Uterus (tissue), 4 donors: ENCODE data around the gene TNS1. TPM values are rescaled to one million over a fixed set of nuclear protein-coding genes. Genes with fewer than 3 reads are reported as not detected.

Experiments used
- DNase-seq, 2 donors: peaks; one replicate each; pipeline ENCODE4 v3.0.0-alpha.2; 2019 to 2020
- H3K27ac ChIP-seq, 2 donors: fragments of 200-600 bp; sonication (generic); 1 replicate in 1 of 2; 2 replicates in 1 of 2; pipeline ENCODE4 v1.5.1; 2016 to 2018
- H3K27me3 ChIP-seq, 2 donors: fragments of 200-600 bp; sonication (generic); one replicate each; pipeline ENCODE4 v1.5.1; 2018 to 2019; ENCODE audit warnings: control low read depth in 1 of 2
- H3K36me3 ChIP-seq, 2 donors: fragments of 200-600 bp; sonication (generic); one replicate each; pipeline ENCODE4 v1.5.1; 2019; ENCODE audit warnings: control low read depth in 1 of 2
- H3K4me1 ChIP-seq, 2 donors: fragments of 200-600 bp; sonication (generic); one replicate each; pipeline ENCODE4 v1.5.1; 2018 to 2019; ENCODE audit warnings: control low read depth in 1 of 2
- H3K4me3 ChIP-seq, 2 donors: fragments of 200-600 bp; sonication (generic); 1 replicate in 1 of 2; 2 replicates in 1 of 2; pipeline ENCODE4 v1.5.1; 2018 to 2019; ENCODE audit warnings: mild to moderate bottlenecking in 1 of 2
- H3K9me3 ChIP-seq, 2 donors: fragments of 200-600 bp; sonication (generic); one replicate each; pipeline ENCODE4 v1.5.1; 2019; ENCODE audit warnings: control low read depth in 1 of 2
- CTCF ChIP-seq, 4 experiments: fragments of 200-600 bp in 2 of 4; fragments of 450-650 bp in 2 of 4; sonication (generic) in 2 of 4; IDR thresholded peaks; one replicate each; pipeline ENCODE4 v1.5.1; 2016 to 2019; ENCODE audit warnings: antibody characterized with exemption in 4 of 4, mild to moderate bottlenecking in 2 of 4, moderate library complexity in 1 of 4
- POLR2A ChIP-seq, 2 donors: fragments of 450-650 bp; IDR thresholded peaks; one replicate each; pipeline ENCODE4 v1.6.1; 2016; ENCODE audit warnings: antibody characterized with exemption in 2 of 2, mild to moderate bottlenecking in 1 of 2, moderate library complexity in 1 of 2
- intact Hi-C: fragments of 100-400 bp; cut with DNase I; formaldehyde crosslinking; loops from one replicate; pipeline ENCODE4 v1.15.1; 2023; ENCODE audit warnings: low total_unique reads
- total RNA-seq, 4 donors: library from RNA; depleted of rRNA in 3 of 4; stranded (reverse); fragments of >200 nt in 3 of 4; gene quantifications; one replicate each; pipeline versions ENCODE4 v1.1.0 to v1.2.4, GENCODE V29; 2014 to 2023
- donor health status: DM: yes; HTN: yes; CAD: no.

TNS1 gene
- total RNA-seq, 4 donors from 2014 or later: 144 to 1,338 (median 313) TPM

GRCh38 chr2:217775920-217776503 lies 226.8 kb downstream of the TNS1 start:
- Histone ChIP-seq H3K4me3 (no peak overlapping the region), H3K27ac (no peak overlapping the region)
- intact Hi-C loops: no loop called here

GRCh38 chr2:217774232-217774631 lies 228.6 kb downstream of the TNS1 start:
- intact Hi-C loops: no loop called here
- Histone ChIP-seq H3K4me1 (no peaks in the 10 kb centered on the region), H3K36me3 (no peaks in the 10 kb centered on the region), H3K4me3 (no peak overlapping the region), H3K27ac (no peak overlapping the region), H3K9me3 (no peaks in the 10 kb centered on the region), H3K27me3 (no peaks in the 10 kb centered on the region)
- DNase-seq: no peak
- no peak for TF ChIP-seq CTCF (IDR thresholded peaks at IDR 0.05)
- no peak for TF ChIP-seq POLR2A (IDR thresholded peaks at IDR 0.05)

More at GRCh38 chr2:217775920-217776503, 226.8 kb downstream of the TNS1 start:
- peak in 1 of 4 experiments; percentile 7 for TF ChIP-seq CTCF (IDR thresholded peaks at IDR 0.05)
- no peak for TF ChIP-seq POLR2A (IDR thresholded peaks at IDR 0.05)
- H3K9me3 ChIP-seq: no peaks in the 10 kb centered on the region
- H3K36me3 ChIP-seq: no peaks in the 10 kb centered on the region
- no peak for DNase-seq
- H3K27me3 ChIP-seq: no peaks in the 10 kb centered on the region
- H3K4me1 ChIP-seq: no peaks in the 10 kb centered on the region

- no peaks in the 10 kb centered on the region for H3K36me3 ChIP-seq
- intact Hi-C loops: no loop called here
- TF ChIP-seq CTCF (IDR thresholded peaks at IDR 0.05) (no peak), POLR2A (IDR thresholded peaks at IDR 0.05) (no peak)
- no peaks in the 10 kb centered on the region for H3K27me3 ChIP-seq
- H3K27ac ChIP-seq: no peak overlapping the region
- no peak for DNase-seq
- H3K9me3 ChIP-seq: no peaks in the 10 kb centered on the region
- no peaks in the 10 kb centered on the region for H3K4me1 ChIP-seq
- no peak overlapping the region for H3K4me3 ChIP-seq
Measured at GRCh38 chr2:217773539-217773938, 229.3 kb downstream of the TNS1 start.

- Histone ChIP-seq H3K27me3 (no peaks in the 10 kb centered on the region), H3K36me3 (no peaks in the 10 kb centered on the region), H3K4me3 (no peak overlapping the region), H3K4me1 (no peaks in the 10 kb centered on the region), H3K9me3 (peaks cover 0 to 8% of the 10 kb centered on the region in 2 donors), H3K27ac (no peak overlapping the region)
- intact Hi-C loops: no loop called here
- no peak for TF ChIP-seq CTCF (IDR thresholded peaks at IDR 0.05)
- TF ChIP-seq POLR2A (IDR thresholded peaks at IDR 0.05): no peak
- DNase-seq: no peak
Measured at GRCh38 chr2:217766356-217766755, 236.4 kb downstream of the TNS1 start.

GRCh38 chr2:217761645-217762277 lies 241.0 kb downstream of the TNS1 start:
- no peak for DNase-seq

More at GRCh38 chr2:217761645-217762277, 241.0 kb downstream of the TNS1 start:
- Histone ChIP-seq H3K36me3 (no peaks in the 10 kb centered on the region), H3K27me3 (no peaks in the 10 kb centered on the region), H3K4me1 (no peaks in the 10 kb centered on the region), H3K9me3 (peaks cover 0 to 8% of the 10 kb centered on the region in 2 donors), H3K27ac (no peak overlapping the region), H3K4me3 (no peak overlapping the region)
- intact Hi-C loops: no loop called here
- no peak for TF ChIP-seq POLR2A (IDR thresholded peaks at IDR 0.05)
- no peak for TF ChIP-seq CTCF (IDR thresholded peaks at IDR 0.05)
